ENCODE data around the gene MSX1.
"Not testable (repeated sequence)": the region's sequence is repeated elsewhere in the genome, so short reads cannot be mapped to it uniquely, and the experiment has no call there.

The MSX1 gene
- 0 to 0.77 (median 0.11) reads per million in 3 experiments for total RNA-seq

DNA sequence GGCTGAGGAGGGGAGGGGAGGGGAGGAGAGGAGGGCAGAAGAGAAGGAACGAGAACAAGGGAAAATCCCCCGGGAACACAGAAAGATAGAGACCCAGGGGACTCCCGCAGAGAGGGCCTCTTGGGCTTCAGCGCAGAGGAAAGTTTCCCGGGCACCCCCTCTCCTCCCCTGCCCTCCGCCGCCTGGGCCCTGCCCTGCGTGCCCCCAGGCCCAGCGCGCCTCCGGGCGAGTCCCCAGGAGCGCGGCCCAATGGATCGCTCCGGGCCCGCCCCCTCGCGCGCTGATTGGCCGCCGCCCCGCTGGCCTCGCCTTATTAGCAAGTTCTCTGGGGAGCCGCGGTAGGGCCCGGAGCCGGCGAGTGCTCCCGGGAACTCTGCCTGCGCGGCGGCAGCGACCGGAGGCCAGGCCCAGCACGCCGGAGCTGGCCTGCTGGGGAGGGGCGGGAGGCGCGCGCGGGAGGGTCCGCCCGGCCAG, at the start of gene MSX1:
MSX1 (plus strand) TSS at position 341 of the 474 bp plus-strand sequence. CDS start 235 bp downstream, outside the sequence.
- DNase-seq: no peak

DNA sequence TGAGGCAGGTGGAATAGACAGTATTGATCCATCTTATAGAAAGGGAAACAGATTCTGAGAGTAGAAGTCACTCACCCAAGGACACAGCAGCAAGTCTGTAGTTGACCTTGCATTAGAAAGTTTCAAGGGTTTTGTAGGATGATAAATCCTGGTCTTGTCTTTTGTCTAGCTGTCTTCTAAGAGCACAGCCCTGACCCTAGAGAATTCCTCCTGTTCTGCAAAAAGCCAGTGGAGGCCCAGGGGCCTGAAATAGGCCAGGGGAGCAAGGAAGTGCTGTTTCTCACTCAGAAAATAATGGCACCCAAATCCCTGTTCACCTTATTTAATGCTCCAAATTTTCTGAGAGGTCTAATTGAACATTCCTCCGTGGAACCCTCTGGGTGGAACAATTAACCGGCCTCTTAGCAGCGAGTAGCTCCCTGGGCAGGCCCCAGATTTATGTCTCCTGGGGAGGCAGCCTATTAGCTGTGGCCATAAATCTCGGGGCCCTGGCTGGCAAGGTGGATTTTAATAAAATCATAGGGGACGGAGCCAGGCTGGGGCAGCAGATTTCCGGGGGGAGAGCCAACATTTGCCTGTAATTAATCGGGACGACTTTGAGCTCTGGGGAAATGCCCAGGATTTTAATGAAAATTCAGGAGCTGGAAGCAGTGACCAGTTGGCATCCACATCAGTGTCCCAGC, 49.2 kb upstream of the MSX1 start:
- no peak for DNase-seq

DNA sequence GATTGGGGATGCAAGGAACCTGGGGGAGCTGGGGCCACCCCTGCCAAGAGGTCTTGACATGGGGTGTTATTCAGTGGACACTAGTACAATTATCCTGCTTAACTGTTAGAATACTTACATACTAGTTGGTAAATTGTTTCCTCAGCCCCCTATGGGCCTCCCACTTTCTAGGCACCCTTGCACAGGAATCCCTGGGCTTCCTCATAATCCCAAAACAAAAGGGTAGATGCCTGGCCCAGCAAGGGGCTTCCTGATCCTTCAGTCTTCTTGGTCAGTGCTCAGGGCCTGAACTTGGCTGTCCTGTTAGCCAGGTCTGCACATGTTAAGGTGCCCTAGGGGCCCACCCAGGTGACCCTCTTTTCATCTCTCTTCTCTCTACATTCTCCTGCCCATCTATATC, 48.7 kb upstream of the MSX1 start:
- no peak for DNase-seq

DNA sequence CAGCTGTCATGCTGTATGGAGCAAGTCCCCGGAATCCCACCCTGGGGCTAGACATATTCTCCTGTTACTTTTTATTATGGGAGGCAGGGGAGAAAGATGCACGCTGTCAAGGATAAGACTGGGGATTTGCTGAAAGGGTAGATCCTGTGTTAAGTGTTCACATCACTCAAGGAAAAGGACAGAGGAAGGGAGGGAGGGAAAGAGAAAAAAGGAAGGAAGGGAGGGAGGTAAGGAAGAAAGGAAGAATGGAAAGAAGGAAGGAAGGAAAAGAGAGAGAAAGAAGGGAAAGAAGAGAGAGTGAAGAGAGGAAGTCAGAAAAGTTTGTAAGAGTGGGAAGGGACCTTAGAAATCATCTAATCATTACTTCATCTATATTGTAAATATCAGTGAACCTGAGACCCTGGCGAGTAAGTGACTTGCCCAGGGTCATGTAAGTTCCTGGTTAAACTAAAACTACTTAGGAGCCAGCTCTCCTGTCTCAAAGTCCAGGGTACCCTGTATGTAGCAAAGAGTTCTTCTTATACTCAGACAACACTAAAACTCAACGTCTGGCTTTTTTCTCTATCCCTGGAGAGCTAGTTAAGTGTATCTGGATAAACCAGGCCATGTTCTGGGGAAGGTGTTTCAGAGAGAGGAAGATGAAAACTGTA, 47.2 kb upstream of the MSX1 start:
- no peak for DNase-seq

DNA sequence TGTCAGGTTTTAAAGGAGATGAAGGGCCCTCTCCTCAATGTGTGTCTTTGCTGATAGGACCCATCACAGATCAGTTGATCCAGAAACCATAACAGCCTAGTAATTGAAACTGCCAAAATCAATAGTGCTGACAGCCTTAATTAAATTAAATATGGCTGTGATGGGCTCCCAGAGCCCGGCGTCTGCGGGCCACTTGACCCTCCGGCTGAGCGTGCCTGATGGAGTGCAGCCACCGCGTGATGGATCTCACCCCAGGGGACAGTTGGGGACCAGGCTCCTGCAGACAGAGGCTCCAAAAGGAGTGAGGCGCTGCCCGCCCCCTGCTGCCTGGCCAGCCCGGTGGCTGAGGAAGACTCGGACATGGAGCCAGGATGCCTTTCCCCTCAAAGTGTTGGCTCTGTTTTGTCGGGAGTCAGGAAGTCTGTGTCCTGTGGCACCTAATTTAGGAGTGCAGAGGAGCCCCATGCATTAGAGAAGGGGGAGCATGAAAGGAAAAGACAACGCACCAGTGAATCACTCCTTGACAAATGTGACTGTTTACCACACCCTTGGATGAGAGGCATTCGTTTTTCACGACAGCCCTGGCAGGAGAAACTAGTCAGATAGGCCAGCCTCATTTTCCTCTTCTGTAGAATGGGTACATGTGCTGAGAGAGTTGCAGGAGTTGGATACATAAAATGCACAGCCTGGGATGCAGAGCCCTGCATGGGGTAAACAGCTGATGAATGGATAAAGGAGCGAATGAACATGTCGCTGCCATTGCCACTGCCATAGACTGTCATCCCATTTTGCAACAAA, 40.9 kb upstream of the MSX1 start:
- no peak for DNase-seq

DNA sequence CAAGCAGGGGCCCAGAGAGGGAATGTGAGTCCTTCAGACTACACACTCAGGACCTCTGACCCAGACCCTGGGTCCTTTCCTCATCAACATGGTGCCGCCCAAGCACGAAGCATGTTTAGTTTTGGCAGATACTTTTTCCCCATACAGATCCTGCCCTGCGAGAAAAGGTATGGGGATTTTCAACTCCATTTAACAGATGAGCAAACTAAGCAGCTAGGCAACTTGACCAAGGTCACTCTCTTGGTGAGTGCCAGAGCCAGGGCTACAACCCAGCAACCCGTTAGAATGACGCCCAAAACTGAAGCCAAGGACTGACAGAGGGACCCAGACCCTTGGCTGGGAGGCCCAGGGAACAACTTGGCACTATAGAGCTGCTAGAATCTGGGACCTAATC, 40.3 kb upstream of the MSX1 start:
- no peak for DNase-seq

DNA sequence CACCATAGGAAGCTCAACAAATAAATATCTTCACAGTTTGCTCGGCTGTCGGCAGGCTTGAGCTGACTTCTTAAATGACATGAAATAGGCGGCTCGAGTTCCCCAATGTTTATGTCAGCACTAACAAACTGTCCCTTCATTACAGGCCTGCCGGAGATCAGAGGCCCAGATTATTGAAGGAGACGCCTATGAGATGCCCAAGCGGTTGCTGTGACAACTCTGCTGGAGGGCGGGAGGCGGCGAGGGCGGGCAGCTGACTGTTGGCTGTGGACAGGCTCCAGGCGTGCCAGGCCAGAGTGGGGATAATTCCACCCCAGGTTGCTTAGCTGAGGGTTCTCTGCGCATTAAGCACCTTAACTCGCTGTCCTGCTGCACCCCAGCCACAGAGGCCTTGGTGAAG, 39.2 kb upstream of the MSX1 start:
- DNase-seq: no peak

DNA sequence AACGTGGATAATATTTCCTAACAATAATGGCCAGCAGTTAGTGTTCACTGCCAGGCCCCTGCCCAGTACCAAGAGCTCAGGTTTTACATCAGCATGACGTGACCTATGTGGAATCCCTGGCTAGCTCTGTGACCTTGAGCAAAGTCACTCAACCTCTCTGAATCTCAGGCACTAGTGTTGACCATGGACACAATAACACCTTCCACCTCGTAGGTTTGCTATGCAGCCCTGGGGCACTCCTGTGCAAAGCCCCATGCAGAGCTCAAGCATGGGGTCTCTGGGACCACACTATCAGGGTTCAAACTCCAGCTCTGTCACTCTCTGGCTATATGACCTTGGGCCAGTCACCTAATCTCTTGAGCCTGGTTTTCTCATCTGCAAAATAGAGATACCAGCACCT, 38.7 kb upstream of the MSX1 start:
- no peak for DNase-seq

DNA sequence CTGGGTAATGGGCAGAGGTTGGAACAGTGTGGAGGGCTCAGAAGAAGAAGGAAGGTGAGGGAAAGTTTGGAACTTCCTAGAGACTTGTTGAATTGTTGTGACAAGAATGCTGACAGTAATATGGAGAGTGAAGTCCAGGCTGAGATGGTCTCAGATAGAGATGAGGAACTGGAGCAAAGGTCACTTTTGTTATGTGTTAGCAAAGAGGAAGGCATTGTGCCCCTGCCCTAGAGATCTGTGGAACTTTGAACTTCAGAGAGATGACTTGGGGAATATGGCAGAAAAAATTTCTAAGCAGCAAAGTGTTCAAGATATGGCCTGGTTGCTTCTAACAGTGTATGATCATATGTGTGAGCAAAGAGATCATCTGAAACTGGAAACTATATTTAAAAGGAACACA, 37.9 kb upstream of the MSX1 start:
- DNase-seq: no peak

DNA sequence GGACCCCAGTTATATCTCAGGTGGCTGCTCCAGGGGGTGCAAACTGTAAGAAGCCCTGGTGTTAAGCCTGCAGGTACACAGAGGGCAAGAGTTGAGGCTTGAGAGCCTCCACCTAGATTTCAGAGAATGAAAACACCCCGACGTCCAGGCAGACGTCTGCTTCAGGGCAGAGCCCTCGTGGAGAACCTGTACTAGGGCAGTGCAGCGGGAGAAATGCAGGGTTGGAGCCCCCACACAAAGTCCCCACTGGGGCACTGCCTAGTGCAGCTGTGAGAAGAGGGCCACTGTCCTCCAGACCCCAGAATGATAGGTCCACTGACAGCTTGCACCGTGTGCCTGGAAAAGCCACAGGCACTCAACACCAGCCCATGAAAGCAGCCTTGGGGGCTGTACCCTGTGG, 37.2 kb upstream of the MSX1 start:
- not testable (repeated sequence) for DNase-seq

DNA sequence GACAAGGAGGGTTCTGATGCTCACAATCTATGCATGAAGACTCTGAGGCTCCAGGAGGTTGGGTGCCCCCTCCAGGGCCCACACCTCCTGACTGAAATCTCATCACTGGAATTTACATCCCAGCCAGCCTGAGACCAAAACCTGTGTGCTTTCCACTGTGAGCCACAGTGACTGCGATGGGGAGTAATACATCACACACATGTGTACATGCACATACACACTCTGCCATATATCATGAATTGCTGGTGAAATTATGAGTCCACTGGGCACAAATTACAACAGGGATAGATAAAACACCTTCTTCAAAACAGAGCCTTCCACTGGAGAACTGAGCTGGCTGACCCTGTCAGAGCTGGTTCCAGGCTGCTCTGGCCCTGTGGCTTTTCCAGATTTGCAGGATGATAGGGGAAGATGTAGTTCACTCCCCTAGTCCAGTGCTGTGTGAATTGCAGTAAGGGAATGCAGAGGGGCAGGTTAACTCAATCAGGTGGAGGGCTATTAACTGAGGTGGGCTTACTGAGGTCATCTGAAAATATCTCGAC, 35.8 kb upstream of the MSX1 start:
- no peak for DNase-seq

DNA sequence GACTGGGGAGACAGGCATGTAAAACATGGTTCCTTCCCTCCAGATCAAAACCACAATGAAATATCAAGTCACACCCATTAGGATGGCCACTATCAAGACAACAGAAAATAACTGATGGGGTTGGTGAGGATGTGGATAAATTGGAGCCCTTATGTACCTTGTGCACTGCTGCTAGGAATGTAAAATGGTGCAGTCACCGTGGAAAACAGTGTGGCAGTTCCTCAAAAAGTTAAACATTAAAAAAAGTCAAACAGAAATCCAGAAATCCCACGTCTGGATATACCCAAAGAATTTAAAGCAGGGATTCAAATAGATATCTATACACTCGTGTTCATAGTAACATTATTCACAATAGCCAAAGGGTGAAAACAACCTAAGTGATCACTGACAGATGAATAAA, 35.2 kb upstream of the MSX1 start:
- no peak for DNase-seq

DNA sequence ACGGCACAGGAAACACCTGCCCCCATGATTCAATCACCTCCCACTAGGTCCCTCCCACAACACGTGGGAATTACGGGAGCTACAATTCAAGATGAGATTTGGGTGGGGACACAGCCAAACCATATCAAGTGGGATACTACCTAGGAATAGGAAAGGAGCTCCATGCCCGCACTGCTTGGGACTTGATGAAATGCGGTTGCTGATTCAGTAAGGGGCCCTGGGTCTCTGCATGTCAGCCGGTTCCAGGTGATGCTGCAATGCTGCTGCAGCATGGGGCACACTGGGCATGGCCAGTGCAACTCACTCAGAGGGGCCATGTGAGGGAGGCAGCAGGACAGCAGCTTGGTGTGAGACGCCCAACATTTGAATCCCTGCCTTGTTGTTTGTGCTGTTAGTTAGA, 34.0 kb upstream of the MSX1 start:
- DNase-seq: no peak

DNA sequence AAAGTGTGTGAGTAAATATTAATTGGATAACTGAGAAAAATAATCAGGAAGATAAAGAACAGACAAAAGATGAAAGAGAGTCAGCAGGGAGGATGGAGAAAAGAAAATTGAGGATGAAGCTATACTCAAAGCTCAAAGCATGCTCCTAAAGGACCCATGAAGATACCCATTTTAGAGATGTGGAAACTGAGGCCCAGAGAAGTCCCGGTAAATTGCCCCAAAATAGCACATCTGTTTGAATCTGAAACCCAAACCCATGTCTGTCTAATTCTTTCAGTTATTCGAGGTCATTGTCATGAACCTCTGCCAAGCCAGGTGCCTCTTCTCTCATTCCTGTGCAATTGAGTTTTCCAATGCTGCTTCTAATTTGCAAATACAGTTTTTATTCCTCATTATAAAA, 29.6 kb upstream of the MSX1 start:
- no peak for DNase-seq

DNA sequence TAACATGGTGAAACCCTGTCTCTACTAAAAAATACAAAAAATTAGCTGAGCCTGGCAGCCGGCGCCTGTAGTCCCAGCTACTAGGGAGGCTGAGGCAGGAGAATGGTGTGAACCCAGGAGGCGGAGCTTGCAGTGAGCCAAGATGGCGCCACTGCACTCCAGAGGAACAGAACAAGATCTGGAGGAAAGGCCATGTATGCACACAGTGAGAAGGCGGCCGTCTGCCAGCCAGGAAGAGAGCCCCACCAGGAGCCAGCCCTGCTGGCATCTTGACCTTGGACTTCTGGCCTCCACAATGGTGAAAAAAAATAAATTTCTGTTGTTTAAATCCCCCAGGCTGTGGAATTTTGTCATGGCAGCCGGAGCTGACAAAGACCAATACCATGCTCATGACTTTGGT, 28.2 kb upstream of the MSX1 start:
- no peak for DNase-seq

DNA sequence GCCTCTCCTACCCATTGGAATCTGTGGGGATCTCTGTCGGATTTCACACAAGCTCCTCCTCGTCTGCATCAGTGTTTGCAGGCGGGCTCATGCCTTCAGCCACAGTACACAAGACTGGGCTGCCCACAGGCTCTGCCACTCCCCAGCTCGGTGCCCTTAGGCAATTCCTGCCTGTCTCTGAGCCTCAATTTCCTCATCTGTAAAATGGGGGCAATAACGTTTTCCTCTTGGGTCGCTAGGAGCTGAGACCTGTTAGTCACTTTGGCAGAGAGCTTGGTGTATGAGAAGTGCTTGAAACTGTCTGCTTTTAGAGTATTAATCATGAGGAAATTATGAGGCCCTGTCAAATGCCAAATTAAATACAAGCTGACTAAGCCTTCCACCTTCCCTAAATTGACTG, 27.6 kb upstream of the MSX1 start:
- DNase-seq: no peak

DNA sequence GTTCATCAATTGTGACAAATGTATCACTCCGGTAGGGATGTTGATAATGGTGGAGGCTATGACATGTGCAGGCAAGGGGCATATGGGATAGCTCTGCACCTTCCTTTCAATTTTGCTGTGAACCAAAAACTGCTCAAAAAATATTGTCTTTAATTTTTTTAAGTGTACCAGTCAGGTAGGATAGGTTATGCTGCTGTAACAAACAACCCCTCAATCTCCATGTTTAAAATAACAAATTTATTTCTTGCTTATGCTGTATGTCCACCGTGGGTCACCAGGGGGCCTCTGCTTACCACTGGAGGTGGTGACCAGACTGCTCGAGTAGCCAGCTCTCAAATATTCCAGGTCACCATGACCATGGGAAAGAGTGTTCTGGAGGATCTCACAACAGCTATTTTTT, 23.4 kb upstream of the MSX1 start:
- no peak for DNase-seq

DNA sequence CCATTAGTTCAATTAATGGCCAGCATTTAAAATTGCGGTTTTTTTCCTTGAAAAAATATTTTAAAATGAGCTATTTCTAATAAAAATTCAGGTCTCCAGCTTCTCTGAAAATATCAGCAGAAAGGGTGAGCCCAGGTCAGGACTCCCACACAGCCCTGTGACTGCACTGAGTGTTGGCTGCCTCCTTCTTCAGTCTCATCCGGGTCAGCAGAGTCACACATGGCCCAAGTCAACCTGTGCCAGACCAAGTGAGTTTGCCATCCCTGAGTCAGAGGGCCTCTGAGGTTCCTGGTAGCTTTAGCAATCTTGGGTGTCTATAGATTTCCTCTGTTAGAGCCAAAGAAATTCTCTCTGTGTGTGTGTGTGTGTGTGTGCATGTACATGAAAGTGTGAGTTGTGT, 22.1 kb upstream of the MSX1 start:
- DNase-seq: no peak

DNA sequence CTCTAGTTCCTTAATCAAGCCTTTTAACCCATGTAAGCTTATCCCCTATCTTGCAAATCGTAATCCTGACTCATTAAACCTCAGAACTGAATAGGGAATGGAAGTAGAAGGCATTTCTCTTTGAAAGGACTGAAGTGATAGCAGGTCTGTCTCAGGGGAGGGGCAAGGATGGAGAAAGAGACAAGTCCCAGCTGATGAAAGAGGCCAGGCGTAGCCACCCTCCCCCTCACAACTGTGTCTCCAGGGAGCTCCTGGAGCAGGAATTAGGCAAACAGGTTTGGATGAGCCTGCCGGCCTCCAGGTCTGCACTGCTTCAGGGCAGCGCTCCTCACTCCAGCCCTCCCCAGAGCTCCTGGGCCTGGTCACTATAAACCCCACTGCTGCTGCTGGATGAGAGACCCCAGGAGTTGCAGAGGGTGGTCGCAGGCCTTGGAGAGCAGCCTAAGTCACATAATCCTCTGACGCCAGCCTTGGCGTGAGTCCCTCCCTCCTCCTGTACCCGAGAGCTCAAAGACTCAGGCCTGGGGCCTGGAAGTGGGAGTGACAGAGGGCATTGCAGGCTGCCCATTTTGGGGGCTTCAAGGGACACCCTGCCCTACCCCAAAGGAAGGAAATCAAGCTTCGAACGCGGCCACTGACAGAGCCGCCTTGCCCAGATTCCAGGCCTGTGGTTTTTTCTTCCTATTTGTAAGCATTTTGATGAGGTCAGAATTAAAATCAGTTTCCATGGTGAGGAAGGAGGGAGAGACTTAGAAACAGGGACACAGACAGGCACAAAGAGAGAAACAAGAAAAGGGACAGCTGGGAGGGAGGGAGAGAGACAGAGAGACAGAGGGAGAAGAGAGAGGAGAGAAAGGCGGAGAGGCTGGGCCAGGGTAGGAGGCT, 21.2 kb upstream of the MSX1 start:
- no peak for DNase-seq

DNA sequence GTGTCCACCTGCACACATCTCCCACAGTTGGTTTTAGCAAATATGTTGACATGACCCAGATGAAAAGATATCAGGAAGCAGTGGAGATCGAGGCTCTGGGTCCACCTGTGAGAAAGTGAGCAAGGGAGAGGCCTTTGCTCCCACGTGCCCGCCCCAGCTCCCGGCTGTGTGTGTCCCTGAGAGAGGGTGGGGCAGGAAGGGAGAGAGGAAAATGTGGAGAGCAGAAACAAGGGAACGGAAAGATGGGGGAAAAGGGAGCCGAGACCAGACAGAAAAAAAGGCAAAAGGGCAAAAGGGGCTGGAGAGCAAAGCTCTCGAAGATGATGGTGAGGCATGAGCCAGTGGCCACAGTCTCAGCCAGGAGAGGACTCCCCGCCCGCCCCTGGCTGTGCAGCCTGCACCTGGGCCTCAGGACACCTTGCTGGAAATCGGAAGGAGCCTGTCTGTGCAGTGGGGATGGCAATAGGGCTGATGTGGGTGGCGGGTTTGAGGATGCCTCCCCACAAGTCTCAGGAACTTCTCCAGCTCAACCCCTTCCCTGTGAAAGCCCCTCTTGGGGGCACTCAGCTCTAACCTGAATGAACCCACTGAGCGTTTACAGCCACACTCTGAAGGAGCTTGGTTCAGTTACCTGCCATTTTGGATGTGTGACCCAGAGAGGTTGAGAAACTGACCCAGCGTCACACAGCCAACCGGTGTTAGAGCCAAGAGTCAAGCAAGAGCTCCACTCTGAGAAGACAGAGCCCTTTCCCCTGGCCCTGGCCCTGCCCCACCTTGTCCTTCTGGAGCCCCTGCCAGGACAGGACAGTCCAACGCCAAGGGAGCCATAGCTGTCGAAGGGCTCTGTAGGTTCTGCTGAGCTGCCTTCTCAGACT, 20.3 kb upstream of the MSX1 start:
- no peak for DNase-seq

DNA sequence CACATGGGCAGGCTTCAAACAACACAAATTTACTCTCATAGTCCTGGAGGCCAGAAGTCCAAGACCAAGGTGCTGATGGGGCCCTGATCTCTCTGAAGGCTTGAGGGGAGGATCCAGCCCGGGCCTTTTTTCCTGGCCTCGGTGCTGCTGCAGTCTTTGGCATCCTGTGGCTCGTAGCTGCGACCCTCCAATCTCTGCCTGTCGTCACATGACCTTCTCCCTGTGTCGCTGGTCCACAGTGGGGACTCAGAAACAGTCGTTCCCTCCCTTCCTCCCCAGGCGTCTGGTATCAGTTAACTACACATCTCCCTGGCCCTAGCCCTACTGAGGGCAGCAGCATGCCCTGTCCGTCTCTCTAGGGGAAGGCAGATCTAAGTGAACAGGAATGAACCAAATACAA, 19.1 kb upstream of the MSX1 start:
- no peak for DNase-seq

DNA sequence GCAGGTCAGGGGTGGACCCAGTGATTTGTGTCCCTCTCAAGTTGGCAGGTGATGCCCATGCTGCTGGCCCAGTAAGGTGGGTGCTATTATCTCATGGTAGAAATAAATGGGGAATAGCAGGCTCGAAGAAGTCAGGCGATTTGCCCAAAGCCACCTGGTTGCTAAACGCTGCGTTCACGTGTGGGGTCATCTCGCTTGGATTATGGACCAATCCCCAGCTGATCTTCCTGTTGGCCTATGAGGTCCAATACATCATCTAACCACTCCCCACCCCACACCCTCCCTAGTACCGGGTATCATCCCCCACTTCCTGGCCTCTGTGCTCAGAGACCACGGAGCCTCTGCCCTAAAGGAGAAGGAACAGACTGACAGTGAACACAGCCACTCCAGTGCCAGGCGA, 18.3 kb upstream of the MSX1 start:
- no peak for DNase-seq
